UCSD-AML1 (cell line): Measurements from ENCODE around the gene KIAA1328.
"Not testable (repeated sequence)": the region's sequence is repeated elsewhere in the genome, so short reads cannot be mapped to it uniquely, and the experiment has no call there.

Source experiments
- DNase-seq: peaks from one replicate; lab custom pipeline; 2025; ENCODE audit not compliant: unreplicated experiment; lab: John Stamatoyannopoulos, UW

The KIAA1328 gene

GRCh38 chr18:36828630-36829361, at the start of gene KIAA1328, which contains the start of gene TPGS2:
Gene KIAA1328 (plus strand): TSS chr18:36829127. CDS start chr18:36829139, 12 bp downstream.
Gene TPGS2 (minus strand): TSS chr18:36829002. CDS start chr18:36828767, 235 bp downstream.
- DNase-seq, result peak; percentile 95

DNA sequence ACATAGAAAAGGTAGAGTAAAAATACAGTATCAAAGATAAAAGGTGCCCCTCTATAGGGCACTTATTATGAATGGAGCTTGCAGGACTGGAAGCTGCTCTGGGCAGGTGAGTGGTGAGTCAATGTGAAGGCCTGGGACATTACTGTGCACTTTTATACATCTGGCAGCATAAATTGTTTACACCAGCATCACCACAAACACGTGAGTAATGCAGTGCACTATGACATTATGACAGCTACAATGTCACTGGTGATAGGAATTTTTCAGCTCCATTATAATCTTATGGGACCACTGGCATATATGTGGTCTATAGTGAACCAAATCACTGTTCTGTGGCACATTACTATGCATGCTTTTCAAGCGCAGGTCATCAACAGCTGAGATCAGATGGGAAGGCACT, 48.2 kb upstream of the KIAA1328 start:
- no peak for DNase-seq

DNA sequence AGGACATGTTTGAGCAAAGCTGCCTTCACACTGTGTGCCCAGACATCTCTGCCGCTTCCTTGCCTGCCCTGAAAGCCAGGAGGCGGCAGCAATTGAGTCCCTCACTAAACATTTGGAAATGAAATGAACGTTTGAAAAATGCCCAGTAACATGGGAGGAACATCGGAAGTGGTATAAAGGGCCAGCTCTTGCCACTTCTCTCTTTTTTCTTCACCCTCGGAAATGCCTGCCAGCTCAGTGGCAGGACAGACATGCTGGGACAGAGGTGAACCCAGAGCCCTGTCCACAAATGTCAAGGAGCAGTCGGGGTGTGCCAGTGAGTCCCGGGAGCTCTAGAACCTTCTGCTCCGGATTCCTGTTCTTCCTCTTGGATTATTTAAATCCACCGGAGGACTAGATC, 46.2 kb upstream of the KIAA1328 start:
- DNase-seq, result peak; percentile 43

GRCh38 chr18:36783792-36784191, 45.1 kb upstream of the KIAA1328 start:
- no peak for DNase-seq

DNA sequence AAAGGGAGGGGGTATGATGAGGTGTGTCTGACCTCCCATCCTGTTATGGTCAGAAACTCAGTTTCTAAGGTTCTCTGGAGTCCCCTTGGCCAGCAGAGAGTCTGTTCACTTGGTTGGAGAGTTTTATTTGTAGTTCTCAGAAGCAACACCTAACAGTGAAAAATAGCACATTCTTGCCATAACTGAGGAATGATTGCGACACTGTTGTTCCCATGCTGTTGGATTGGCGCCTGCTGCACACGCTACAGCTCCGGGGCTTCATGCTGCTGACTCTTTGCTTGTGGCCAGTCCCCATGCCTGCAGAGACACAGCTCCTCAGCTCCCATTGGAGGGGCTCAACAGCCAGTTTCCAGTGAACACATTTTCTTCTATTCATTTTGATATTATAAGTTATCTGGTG, 42.2 kb upstream of the KIAA1328 start:
- no peak for DNase-seq

- DNase-seq, result no peak
These were observed 36.2 kb upstream of the KIAA1328 start for GRCh38 chr18:36792634-36793283.

GRCh38 chr18:36798738-36799473, 30.0 kb upstream of the KIAA1328 start:
- DNase-seq, result no peak

DNA sequence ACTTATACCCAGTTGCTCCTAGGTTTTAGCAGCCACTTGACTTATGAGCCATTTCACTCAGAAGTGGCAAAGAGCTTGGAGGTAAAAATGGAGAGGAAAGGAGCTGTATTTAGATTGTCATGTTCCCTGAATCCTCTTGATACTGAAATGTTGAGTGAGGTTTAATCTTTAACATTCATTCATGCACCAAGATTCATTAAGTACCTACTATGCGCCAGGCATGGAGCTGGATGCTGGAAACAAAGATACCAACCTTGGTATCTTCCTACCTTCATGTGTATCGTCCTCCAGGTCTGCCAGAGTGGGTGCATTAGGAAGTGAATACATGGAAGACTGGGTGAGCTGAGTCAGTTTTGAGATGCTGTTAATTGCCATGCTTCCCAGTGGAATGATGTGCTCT, 23.8 kb upstream of the KIAA1328 start:
- no peak for DNase-seq

GRCh38 chr18:36808681-36809080, 20.2 kb upstream of the KIAA1328 start:
- DNase-seq, result no peak

GRCh38 chr18:36809590-36810381, 19.1 kb upstream of the KIAA1328 start:
- peak; percentile 12 for DNase-seq

- DNase-seq, result no peak
These were observed 17.5 kb upstream of the KIAA1328 start for GRCh38 chr18:36811430-36811829.

- no peak for DNase-seq
These were observed 17.0 kb upstream of the KIAA1328 start for GRCh38 chr18:36811955-36812354.

DNA sequence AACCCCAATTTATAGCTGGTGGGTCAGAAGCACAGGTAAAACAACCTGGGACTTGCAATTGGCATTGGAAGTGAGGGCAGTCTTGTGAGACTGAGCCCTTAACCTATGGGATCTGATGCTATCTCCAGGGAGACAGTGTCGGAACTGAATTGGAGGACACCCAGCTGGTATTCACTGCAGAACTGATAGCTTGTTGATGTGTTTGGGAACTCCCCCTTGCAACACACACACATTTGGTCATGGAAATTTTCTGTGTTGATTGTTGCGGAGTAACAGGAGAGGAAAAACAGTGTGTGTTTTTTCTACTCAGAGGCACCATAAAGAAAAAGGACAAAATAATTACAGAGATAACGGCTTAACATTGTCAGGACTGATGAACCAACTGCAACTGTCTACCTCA, 16.2 kb upstream of the KIAA1328 start:
- no peak for DNase-seq

- no peak for DNase-seq
These were observed 15.7 kb upstream of the KIAA1328 start for GRCh38 chr18:36813101-36813775.

- no peak for DNase-seq
These were observed 15.1 kb upstream of the KIAA1328 start for GRCh38 chr18:36813824-36814223.

- no peak for DNase-seq
These were observed 13.9 kb upstream of the KIAA1328 start for GRCh38 chr18:36814994-36815393.

DNA sequence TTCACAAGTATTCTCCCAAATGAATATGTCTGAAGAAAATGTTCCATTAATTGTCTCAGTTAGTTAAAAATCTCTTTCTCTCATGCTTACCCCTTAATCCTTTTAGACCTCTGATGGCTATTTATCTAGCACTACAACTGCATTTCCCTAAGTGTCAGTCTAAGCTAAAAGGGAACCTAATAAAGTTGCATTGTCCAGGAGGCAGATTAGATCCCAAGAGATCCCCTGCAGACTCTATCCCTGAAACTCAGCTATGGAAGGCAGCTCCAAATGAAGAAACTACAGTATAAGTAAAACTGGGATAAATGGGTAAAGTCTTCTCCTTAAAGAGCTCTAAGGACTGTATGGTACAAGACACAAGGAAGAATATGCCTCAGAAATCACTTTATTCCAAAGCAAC, 12.8 kb upstream of the KIAA1328 start:
- DNase-seq, result not testable (repeated sequence)

- no peak for DNase-seq
These were observed 11.9 kb upstream of the KIAA1328 start for GRCh38 chr18:36817039-36817438.

DNA sequence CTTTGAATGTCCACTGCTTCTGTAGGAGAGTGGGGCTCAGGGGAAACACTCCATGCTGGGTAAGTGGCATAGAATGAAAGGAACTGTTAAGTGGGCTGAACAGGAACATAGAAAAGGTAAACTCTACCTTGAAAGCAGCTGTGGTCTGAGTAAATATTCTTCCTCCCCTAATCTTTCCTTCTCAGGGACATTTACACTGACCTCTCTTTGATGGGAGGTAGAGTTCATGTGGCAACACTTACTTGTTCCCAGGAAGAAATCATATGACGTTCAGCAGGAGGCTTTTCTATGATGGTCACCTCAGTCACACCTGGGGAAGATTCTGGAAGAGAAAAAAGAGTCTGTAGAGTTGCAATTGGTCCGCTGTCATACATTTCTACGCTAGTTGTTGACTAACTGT, 10.3 kb upstream of the KIAA1328 start:
- no peak for DNase-seq

DNA sequence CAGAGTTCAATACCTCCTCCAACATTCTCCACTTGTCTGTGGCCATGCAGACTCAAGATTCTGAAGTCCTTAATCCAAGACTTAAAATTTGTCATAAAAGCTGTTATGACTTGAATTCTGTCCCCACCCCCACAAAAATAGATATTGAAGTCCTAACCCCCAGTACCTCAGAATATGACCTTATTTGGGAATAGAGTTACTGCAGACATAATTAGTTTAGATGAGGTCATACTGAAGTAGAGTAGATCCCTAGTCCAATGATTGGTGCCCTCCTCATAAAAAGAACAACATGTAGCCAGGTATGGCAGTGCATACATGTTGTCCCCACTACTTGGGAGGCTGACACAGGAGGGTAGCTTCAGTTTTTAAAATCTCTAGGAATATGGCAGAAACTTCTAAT, 9.3 kb upstream of the KIAA1328 start:
- DNase-seq, result no peak

DNA sequence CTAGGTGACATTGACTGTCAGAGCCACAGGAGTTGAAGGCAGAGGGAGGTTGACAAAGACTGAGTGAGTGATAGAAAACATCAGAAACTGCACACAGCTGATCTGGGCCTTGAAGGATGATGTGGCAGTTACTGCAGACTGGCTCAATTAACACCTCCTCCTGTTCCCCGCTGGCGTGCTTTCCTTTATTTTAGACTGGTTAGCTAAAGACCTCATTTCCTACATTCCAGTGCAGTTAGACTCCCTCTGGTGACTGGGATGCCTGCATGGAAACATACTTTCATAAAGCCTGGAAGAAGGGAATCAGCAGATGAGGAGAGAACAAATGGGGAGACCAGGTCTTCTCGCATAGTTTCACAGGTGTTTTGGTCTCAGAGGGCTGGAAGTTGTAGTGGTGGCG, 7.2 kb upstream of the KIAA1328 start:
- DNase-seq, result no peak
